Mesodermal cell (in vitro differentiated cells): ENCODE data around the gene SCAP.

Experiments
- H3K27ac ChIP-seq: 2 replicates; pipeline ENCODE4 v1.7.0; 2013; ENCODE audit warnings: mild to moderate bottlenecking, low read depth, low read length, moderate library complexity; ENCODE audit not compliant: severe bottlenecking
- H3K36me3 ChIP-seq: 2 replicates; pipeline ENCODE4 v1.7.1; 2013; ENCODE audit warnings: mild to moderate bottlenecking, low read length, moderate library complexity; ENCODE audit not compliant: control insufficient read depth, insufficient read depth
- H3K4me1 ChIP-seq: one replicate; pipeline ENCODE4 v1.7.1; 2013; ENCODE audit warnings: mild to moderate bottlenecking, low read length; ENCODE audit not compliant: insufficient read depth, control insufficient read depth, poor library complexity, severe bottlenecking
- H3K4me3 ChIP-seq: 2 replicates; pipeline ENCODE4 v1.7.0; 2013; ENCODE audit warnings: low read length, control low read depth, mild to moderate bottlenecking; ENCODE audit not compliant: insufficient read depth, poor library complexity, severe bottlenecking; ENCODE audit errors: extremely low read depth
- H3K9me3 ChIP-seq: 2 replicates; pipeline ENCODE4 v1.7.1; 2013; ENCODE audit warnings: mild to moderate bottlenecking, low read length, moderate library complexity; ENCODE audit not compliant: control insufficient read depth
- WGBS, 2 experiments: methylation state at CpG; one replicate each; pipeline ENCODE4 v1.1.5; 2013; ENCODE audit warnings: missing lambda C conversion rate in 2 of 2; ENCODE audit not compliant: insufficient coverage in 2 of 2; 5-methylcytosine and 5-hydroxymethylcytosine counted together

The SCAP gene

DNA sequence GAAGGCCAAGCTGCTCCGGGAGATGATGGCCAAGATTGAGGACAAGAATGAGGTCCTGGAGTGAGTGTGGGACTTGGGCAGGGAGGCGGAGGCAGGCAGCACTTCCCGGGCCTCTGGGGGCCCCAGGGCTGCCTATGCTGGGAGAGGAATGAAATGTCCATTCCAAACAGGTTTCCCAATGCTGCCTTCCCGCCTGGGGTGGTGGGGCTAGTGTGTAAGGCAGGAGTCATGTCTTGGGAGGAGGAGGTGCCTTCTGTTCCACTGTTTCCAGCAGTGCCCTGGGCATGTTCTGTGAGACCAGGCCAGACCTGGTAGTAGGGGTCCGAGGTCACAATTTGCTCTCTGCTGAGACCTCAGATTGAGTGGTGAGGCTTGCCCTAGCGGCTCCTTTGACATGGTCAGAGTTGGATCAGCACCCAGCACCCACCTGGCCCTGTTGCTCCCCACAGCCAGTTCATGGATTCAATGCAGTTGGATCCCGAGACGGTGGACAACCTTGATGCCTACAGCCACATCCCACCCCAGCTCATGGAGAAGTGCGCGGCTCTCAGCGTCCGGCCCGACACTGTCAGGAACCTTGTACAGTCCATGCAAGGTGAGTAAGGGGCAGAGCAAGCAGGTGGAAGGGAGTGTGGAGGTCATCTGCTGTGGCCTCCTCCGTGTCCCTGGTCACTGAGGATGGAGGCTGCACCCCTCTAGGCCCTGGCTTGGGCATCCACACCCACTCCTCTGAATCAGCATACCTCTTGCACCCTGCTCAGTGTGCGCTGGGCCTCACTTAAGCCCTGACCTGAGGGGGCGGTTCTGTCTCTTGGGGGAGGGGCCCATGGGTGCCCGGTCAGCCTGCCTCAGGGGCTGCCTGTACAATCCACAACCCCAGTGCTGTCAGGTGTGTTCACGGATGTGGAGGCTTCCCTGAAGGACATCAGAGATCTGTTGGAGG is 67.6 kb downstream of the SCAP start:
- Histone ChIP-seq H3K27ac (no peak overlapping the region), H3K4me3 (no peak overlapping the region), H3K36me3 (peaks cover 79% of the 10 kb centered on the region), H3K9me3 (no peaks in the 10 kb centered on the region), H3K4me1 (peaks cover 4% of the 10 kb centered on the region)
- 97 to 98% methylated on average over 12 to 14 of the region's 18 CpGs for WGBS, 2 experiments

DNA sequence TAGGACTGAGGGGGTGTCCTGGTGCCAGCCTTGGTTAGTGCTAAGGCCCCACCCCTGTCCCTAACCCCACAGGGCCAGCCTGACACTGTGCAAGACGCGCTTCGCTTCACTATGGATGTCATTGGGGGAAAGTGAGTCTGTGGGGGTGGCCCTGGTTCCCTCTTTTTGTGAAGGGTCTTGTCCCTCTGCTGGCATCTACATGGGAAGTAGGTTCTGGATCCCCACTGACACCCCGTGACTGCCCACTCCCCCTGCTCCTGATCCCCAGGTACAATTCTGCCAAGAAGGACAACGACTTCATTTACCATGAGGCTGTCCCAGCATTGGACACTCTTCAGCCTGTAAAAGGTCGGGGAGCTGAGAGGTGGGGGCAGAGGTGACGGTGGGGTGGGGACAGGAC is 68.5 kb downstream of the SCAP start:
- 83 to 90% methylated on average over 1 to 2 of the region's 7 CpGs for WGBS, 2 experiments
- Histone ChIP-seq H3K9me3 (no peaks in the 10 kb centered on the region), H3K36me3 (peaks cover 76% of the 10 kb centered on the region), H3K27ac (no peak overlapping the region), H3K4me1 (peaks cover 4% of the 10 kb centered on the region), H3K4me3 (no peak overlapping the region)

DNA sequence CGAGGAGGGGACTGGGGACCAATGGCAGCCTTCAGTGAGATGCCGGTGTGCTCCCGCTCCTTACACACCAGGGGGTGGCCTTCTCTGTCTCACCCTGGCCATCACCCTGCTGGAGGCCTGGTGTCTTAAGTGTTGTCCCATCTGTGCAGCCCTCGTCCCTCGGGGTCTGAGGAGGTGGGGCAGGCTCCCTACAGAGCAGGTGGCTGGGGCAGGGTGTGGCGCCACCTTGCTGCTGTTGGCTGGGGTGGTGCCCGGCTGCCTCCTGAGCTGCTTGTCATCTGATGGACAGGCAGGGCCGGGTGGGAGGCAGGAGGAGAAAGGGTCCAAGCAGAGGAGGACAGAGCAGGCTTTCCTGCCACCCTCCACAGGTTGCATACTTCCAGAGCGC is 69.0 kb downstream of the SCAP start:
- no peaks in the 10 kb centered on the region for H3K9me3 ChIP-seq
- peaks cover 4% of the 10 kb centered on the region for H3K4me1 ChIP-seq
- H3K27ac ChIP-seq, result no peak overlapping the region
- peaks cover 73% of the 10 kb centered on the region for H3K36me3 ChIP-seq
- WGBS, 2 experiments, result 85 to 88% methylated on average over 6 to 9 of the region's 9 CpGs
- H3K4me3 ChIP-seq, result no peak overlapping the region

DNA sequence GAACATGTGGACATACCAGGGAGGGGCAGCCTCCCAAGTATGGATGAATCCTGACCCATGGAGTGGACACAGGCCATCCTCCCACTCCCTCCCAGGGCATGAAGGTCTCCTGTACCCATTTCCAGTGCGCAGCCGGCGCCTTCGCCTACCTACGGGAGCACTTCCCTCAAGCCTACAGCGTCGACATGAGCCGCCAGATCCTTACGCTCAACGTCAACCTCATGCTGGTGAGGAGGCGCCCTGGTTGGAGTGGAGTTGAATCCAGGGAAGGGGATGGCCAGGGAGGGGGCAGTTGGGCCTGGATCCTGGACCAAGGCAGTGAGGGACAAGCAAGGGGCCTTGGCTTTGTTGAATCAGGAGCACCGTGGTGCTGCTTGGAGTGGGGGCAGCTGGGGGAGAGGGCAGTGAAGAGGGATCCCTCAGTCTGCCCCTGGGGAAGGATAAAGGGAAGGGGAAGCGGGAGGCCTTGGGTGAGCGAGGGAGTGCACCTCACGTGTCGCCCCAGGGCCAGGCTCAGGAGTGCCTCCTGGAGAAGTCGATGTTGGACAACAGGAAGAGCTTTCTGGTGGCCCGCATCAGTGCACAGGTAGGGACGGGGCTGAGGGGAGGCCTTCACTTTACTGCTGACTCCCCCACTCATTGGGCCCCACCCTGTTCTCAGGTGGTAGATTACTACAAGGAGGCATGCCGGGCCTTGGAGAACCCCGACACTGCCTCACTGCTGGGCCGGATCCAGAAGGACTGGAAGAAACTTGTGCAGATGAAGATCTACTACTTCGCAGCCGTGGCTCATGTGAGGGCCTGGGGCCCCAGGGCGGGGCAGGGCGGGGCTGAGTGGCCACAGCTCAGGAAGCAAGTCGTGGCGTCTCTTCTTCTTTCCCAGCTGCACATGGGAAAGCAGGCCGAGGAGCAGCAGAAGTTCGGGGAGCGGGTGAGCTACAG is 69.7 kb downstream of the SCAP start:
- Histone ChIP-seq H3K27ac (no peak overlapping the region), H3K4me3 (no peak overlapping the region), H3K4me1 (peaks cover 4% of the 10 kb centered on the region), H3K9me3 (no peaks in the 10 kb centered on the region), H3K36me3 (peaks cover 68% of the 10 kb centered on the region)
- WGBS, 2 experiments, result 96% methylated on average over 26 to 30 of the region's 31 CpGs

DNA sequence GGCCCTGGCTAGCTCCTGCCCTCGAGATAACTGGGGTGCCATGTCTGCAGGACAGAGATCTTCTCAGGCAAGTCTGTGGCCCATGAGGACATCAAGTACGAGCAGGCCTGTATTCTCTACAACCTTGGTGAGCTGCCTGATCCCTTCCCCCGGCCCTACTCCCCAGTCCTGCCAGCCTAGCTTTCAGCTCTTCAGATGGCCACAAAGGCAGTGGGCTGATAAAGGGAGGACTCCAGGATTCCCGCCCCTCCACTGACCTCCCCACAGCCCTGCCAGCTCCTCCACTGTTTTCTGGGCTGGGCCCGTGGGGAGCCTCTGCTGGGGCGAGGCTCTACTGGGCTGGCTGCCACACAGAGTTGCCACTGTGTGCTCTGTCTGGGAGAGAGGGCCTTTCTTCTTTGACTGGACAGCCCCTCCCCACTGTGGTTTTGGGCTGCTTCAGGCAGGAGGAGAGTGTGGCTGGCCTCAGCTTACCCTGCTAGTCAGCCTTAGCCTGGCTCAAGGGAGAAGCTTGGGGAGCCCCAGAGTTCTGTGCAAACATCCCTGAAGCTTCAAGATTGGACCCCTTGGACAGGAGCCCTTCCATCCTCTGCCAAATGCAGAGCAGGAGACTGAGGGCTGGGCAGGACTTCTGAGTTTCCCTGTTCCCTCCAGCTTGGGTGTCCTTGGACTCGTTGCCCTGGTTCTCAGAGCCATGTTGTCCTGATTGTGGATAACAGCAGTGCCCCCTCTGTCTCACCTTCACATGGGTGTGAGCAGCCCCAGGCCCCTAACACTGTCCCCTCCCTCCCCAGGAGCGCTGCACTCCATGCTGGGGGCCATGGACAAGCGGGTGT is 70.6 kb downstream of the SCAP start:
- 94 to 97% methylated on average over 3 to 6 of the region's 9 CpGs for WGBS, 2 experiments
- no peaks in the 10 kb centered on the region for H3K9me3 ChIP-seq
- peaks cover 70% of the 10 kb centered on the region for H3K36me3 ChIP-seq
- H3K27ac ChIP-seq, result peak overlapping the region; percentile 3
- no peak overlapping the region for H3K4me3 ChIP-seq
- H3K4me1 ChIP-seq, result peaks cover 4% of the 10 kb centered on the region

DNA sequence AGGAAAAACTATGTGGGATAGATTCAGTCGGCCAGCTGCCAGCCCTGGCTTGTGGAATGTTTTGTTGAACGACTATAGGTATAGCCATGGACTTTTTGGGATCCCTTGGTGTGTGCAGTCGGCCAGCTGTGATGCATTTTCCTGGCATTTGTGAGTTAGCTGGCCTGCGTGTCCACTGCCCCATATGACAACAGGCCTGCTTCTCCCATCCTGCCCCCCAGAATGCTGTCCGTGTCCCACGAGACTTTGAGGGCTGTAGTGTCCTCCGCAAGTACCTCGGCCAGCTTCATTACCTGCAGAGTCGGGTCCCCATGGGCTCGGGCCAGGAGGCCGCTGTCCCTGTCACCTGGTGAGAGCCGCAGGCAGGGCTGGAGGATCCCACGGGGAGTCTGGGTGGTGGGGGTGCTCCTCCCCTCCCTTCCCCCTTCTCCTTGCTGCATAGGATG is 71.3 kb downstream of the SCAP start:
- Histone ChIP-seq H3K9me3 (no peaks in the 10 kb centered on the region), H3K27ac (no peak overlapping the region), H3K4me3 (no peak overlapping the region), H3K4me1 (peaks cover 4% of the 10 kb centered on the region), H3K36me3 (peaks cover 69% of the 10 kb centered on the region)
- WGBS, 2 experiments, result 89 to 95% methylated on average over 6 to 7 of the region's 13 CpGs

DNA sequence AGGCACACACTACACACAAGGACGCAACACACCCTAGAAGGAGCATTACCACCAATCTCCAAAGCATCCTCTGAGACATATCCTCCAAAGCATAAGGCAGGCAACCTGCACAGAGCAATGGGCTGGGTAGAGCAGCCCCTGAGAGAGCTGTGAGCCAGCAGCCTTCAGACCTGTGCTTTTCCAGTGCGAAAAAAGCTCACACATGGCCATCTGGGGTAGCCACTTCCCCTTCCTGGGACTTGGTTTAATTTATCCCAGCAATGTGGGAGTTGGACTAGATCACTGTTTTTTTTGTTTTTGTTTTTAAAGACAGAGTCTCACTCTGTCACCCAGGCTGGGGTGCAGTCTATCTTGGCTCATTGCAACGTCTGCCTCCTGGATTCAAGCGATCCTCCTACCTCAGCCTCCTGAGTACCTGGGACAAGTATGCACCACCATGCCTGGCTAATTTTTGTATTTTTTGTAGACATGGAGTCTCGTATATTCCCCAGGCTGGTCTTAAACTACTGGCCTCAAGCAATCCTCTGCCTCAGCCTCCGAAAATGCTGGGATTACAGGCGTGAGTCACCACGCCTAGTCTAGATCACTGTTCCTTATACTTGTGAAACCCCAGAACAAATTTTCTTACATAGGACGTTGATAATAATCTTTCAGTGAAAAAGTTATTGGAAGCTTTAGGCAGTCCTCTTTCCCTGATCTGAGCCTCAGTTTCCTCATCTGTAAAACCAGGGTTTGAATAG is 76.0 kb downstream of the SCAP start:
- H3K4me1 ChIP-seq, result peaks cover 14% of the 10 kb centered on the region

DNA sequence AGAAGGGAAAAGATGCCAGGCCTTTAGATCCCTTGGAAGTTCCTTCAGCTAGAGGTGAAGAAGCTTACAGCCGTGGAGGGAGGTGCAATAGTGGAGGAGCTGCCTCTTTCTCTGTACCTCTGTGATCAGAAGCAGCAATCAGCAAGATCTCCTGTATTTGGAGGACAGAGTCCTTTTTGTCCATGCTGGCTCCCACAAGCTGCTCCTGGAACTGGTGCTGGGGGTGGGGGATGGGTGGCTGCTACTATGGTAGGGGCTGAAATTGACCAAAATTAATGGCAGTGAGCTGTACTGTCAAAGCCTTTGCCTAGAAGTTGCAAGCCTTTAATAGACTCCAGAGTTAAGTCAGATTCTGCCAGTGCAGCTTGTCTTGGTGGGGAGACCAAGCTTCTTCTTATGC is 76.7 kb downstream of the SCAP start:
- 100% methylated on average over 1 of the region's 1 CpG for WGBS, 2 experiments
- Histone ChIP-seq H3K27ac (no peak overlapping the region), H3K4me1 (peaks cover 20% of the 10 kb centered on the region), H3K4me3 (no peak overlapping the region), H3K36me3 (peaks cover 54% of the 10 kb centered on the region), H3K9me3 (no peaks in the 10 kb centered on the region)

More for the DNA sequence above, 76.0 kb downstream of the SCAP start:
- H3K4me3 ChIP-seq, result no peak overlapping the region
- peaks cover 60% of the 10 kb centered on the region for H3K36me3 ChIP-seq
- H3K27ac ChIP-seq, result no peak overlapping the region
- WGBS, 2 experiments, result 98 to 99% methylated on average over 6 to 8 of the region's 9 CpGs
- H3K9me3 ChIP-seq, result no peaks in the 10 kb centered on the region

DNA sequence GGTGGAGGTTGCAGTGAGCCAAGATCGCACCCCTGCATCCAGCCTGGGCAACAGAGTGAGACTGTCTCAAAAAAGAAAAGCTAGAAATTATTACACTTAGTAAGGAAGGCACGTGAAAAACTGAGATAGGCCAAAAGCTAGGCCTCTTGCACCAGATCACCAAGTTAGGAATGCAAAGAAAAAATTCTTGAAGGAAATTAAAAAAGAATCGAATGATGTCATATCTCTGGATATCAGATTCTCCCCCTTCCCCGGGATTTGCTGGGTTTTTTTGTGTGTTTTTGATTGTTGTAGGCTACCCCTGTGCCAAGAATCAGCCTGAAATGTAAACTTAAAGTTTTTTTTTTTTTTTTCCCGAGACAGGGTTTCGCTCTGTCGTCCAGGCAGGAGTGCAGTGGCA is 77.5 kb downstream of the SCAP start:
- Histone ChIP-seq H3K9me3 (no peaks in the 10 kb centered on the region), H3K4me1 (peaks cover 28% of the 10 kb centered on the region), H3K4me3 (no peak overlapping the region), H3K36me3 (peaks cover 48% of the 10 kb centered on the region), H3K27ac (no peak overlapping the region)
- WGBS, 2 experiments, result 80 to 94% methylated on average over 2 to 3 of the region's 7 CpGs
